ENCODE results near the gene CHRNA1. TPM values are rescaled to one million over a fixed set of nuclear protein-coding genes. Genes with fewer than 3 reads are reported as not detected.

CHRNA1 gene
- total and polyA plus RNA-seq, 10 of the 15 experiments (the other 5 are each of a cell fraction or from before 2014, with no cell fraction given), result 0.05 to 0.14 TPM; not detected in 8

GRCh38 chr2:174750923-174751441, 13.3 kb downstream of the CHRNA1 start (continued):
- TF ChIP-seq, protein P1, sequence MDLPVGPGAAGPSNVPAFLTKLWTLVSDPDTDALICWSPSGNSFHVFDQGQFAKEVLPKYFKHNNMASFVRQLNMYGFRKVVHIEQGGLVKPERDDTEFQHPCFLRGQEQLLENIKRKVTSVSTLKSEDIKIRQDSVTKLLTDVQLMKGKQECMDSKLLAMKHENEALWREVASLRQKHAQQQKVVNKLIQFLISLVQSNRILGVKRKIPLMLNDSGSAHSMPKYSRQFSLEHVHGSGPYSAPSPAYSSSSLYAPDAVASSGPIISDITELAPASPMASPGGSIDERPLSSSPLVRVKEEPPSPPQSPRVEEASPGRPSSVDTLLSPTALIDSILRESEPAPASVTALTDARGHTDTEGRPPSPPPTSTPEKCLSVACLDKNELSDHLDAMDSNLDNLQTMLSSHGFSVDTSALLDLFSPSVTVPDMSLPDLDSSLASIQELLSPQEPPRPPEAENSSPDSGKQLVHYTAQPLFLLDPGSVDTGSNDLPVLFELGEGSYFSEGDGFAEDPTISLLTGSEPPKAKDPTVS (IDR thresholded peaks at IDR 0.05; ENCODE audit: low read depth, low read length), result no peak
- TF ChIP-seq ETV6 (conservative IDR thresholded peaks at IDR 0.05 in 1 of 2, IDR thresholded peaks at IDR 0.05 in 1 of 2; ENCODE audit: borderline replicate concordance in 1 of 2, low read depth in 1 of 2) (peak in 1 of 2 experiments; percentile 32; a peak in 1 of 4 replicates), RELA (IDR thresholded peaks at IDR 0.05; ENCODE audit: borderline replicate concordance, partially characterized antibody) (peak; percentile 26), MTA2 (IDR thresholded peaks at IDR 0.05; ENCODE audit: low read depth) (peak; percentile 48), WRNIP1 (IDR thresholded peaks at IDR 0.05; ENCODE audit: borderline replicate concordance, low read depth, low read length) (no peak), NR2F1 (conservative IDR thresholded peaks at IDR 0.05) (peak; percentile 86), BCL11A (IDR thresholded peaks at IDR 0.05; ENCODE audit: low read depth, low read length) (0 out of 2 replicates have a peak, but pooled peaks have one; percentile 10), ZNF384 (IDR thresholded peaks at IDR 0.05; ENCODE audit: borderline replicate concordance, low read depth, low read length) (0 out of 2 replicates have a peak, but pooled peaks have one; percentile 20), MEF2B (IDR thresholded peaks at IDR 0.05; ENCODE audit: partially characterized antibody, poor library complexity, severe bottlenecking) (peak; percentile 11), ZBTB4 (CRISPR knock-in tag; IDR thresholded peaks at IDR 0.05) (no peak), ATF7 (IDR thresholded peaks at IDR 0.05; ENCODE audit: low read depth) (no peak), IKZF1 (conservative IDR thresholded peaks at IDR 0.05) (peak; percentile 60)
- TF ChIP-seq, protein P2, sequence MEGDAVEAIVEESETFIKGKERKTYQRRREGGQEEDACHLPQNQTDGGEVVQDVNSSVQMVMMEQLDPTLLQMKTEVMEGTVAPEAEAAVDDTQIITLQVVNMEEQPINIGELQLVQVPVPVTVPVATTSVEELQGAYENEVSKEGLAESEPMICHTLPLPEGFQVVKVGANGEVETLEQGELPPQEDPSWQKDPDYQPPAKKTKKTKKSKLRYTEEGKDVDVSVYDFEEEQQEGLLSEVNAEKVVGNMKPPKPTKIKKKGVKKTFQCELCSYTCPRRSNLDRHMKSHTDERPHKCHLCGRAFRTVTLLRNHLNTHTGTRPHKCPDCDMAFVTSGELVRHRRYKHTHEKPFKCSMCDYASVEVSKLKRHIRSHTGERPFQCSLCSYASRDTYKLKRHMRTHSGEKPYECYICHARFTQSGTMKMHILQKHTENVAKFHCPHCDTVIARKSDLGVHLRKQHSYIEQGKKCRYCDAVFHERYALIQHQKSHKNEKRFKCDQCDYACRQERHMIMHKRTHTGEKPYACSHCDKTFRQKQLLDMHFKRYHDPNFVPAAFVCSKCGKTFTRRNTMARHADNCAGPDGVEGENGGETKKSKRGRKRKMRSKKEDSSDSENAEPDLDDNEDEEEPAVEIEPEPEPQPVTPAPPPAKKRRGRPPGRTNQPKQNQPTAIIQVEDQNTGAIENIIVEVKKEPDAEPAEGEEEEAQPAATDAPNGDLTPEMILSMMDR (IDR thresholded peaks at IDR 0.05 in 2 of 3, conservative IDR thresholded peaks at IDR 0.05 in 1 of 3; ENCODE audit: control insufficient read depth in 2 of 3, extremely low read depth in 1 of 3, insufficient read depth in 1 of 3, low read depth in 3 of 3, low read length in 3 of 3), result peak in 2 of 3 experiments; percentile 6 to 7; a peak in 1 of 6 replicates
